Gastroesophageal sphincter (tissue), 3 donors: Measurements from ENCODE around the gene RASSF7.

ENCODE experiments used
- POLR2A ChIP-seq, 2 donors: fragments of 450-650 bp; IDR thresholded peaks; one replicate each; pipeline ENCODE4 v1.6.1; 2017; ENCODE audit warnings: antibody characterized with exemption in 2 of 2, mild to moderate bottlenecking in 2 of 2, moderate library complexity in 1 of 2
- TF ChIP-seq, protein P1 (sequence below), 4 experiments: fragments of 200-600 bp in 2 of 4; fragments of 450-650 bp in 2 of 4; sonication (generic) in 1 of 4; IDR thresholded peaks; one replicate each; pipeline ENCODE4 v1.5.1; 2017 to 2019; ENCODE audit warnings: antibody characterized with exemption in 4 of 4, mild to moderate bottlenecking in 2 of 4, moderate library complexity in 2 of 4

DNA sequence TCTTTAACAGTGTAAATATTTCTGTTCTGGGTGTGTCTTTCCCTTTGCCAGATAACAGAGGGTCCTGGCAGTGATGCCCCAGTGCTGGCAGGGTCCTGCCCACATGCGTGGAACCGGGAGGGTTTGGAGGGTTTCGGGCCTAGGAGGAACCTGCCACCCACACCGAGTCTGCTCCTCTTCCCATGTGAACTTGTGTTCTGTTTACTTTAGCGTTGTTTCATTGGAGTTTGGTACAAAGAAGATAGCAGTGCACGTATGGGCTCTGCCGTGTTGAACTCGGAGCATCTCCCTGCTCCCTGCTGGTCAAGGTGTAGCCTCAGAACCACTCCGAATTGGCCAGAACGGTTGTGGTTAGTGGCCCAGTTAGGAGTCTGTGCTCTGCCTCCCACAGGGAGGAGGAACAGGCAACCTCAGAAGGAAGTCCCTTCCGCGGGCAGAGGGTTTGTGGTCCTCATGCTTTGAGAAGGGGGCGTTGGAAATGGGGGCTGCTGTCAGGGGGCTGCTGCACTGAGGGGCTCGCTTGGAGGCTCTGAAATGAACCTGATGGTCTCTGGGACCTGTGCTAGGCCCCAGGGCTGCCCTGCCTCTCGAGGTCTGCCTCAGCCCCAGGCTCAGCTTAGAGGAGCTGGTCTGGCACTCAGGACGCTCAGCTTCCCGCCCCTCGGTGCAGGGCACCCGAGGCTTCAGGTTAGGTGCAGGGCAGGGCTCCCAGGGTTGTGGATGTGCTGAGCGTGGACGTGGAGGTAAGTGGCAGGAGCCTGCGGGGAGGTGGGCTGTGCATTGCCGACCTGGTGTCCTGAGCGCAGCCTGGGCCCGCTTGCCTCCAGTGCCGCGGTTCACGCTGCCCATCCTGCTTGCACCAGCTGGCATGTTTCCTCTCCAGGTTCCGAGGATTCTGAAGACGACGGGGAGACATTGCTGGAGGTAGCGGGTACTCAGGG is 25.9 kb downstream of the RASSF7 start:
- TF ChIP-seq, protein P1, sequence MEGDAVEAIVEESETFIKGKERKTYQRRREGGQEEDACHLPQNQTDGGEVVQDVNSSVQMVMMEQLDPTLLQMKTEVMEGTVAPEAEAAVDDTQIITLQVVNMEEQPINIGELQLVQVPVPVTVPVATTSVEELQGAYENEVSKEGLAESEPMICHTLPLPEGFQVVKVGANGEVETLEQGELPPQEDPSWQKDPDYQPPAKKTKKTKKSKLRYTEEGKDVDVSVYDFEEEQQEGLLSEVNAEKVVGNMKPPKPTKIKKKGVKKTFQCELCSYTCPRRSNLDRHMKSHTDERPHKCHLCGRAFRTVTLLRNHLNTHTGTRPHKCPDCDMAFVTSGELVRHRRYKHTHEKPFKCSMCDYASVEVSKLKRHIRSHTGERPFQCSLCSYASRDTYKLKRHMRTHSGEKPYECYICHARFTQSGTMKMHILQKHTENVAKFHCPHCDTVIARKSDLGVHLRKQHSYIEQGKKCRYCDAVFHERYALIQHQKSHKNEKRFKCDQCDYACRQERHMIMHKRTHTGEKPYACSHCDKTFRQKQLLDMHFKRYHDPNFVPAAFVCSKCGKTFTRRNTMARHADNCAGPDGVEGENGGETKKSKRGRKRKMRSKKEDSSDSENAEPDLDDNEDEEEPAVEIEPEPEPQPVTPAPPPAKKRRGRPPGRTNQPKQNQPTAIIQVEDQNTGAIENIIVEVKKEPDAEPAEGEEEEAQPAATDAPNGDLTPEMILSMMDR (IDR thresholded peaks at IDR 0.05): no peak
- no peak for TF ChIP-seq POLR2A (IDR thresholded peaks at IDR 0.05)
